Measurements from ENCODE around the gene SATB2.
A peak's percentile ranks its signal among the peaks of the same experiment; 100 is the strongest.

The SATB2 gene

DNA sequence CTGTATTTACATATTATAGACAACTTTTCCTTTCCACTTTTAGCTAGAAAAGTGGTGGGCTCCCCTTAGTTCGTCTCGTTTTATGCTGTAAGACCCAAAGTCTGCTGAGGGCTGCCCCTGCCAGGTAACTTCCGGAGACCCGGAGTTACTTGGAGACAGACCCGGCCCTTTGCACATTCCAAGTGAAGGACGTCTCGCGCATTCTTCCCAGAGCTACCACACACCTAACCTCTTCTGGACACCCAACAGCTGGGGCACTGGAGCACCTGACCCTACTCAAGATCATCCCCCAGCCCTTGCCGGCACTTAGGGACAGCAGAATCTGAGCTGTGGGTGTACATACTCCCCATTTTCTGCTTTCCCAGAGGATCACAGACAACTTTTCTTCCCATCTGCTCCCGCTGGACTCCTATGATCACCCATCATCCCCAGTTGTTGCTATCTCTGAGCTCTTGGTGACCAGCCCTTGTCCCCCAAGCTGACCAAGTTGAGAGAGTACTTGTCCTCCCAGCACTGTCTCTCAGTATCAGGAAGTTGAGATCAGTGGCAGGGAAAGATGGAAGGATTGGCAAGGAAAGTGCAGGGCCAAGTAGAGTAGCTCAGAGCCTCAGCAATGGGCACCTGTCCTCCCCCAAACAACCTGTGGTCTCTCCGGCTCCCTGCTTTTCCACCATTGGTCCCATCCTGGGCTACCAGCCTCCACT, 8.4 kb upstream of the SATB2 start:
- DNase-seq, result no peak

DNA sequence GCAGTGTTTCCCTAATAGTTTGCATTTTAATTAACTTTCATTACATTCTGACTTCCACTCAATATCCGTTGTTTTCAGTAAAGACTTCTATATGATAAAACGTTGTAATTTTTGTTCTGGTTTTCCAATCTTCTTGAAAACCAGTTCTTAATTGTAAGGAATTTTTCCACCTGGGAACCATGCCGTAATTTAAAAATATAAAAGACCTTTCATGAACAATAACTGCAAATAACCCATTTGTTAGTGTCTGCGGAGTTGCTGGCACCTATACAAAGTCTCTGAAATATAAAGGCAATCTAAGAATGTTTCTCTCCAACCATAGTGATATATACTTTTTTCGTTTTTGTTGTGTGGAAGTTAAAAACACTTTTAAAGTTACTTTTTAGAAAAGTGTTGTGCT, 7.7 kb upstream of the SATB2 start:
- DNase-seq, result no peak

DNA sequence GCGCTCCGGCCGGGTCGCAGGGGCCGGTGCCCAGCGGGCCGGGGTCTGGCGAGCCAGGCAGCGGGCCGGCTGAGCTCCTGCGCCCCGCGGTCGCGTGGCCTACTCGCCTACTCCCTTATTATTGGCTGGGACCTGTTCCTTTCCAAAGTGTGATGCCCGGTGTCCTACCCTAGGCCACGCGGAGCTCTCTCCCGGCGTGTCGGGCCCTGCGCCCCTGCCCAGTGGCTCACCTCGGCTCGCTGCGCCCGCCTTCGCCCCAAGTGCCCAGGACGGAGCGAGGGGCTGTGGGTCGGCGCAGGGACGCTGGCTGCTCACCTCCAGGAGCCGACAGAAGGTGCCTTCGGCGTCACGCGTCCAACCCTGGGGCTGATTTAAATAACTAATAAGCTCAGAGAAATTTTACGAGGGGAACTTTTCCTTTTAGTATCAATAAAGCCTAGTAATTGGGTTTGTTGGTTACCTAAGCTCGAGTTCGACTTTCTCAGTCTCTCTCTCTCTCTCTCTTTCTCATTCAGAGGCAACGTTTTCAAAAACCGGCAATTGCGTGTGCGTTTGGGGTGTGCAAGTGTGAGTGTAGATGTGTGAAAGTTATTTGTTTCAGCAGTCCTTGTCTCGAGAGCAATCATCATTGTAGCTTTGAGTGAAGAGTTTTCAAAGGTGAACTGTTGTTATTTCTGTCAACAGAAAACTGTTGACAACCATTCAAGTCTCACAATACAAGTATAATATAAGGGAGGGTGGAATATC, 7.0 kb upstream of the SATB2 start:
- no peak for DNase-seq

DNA sequence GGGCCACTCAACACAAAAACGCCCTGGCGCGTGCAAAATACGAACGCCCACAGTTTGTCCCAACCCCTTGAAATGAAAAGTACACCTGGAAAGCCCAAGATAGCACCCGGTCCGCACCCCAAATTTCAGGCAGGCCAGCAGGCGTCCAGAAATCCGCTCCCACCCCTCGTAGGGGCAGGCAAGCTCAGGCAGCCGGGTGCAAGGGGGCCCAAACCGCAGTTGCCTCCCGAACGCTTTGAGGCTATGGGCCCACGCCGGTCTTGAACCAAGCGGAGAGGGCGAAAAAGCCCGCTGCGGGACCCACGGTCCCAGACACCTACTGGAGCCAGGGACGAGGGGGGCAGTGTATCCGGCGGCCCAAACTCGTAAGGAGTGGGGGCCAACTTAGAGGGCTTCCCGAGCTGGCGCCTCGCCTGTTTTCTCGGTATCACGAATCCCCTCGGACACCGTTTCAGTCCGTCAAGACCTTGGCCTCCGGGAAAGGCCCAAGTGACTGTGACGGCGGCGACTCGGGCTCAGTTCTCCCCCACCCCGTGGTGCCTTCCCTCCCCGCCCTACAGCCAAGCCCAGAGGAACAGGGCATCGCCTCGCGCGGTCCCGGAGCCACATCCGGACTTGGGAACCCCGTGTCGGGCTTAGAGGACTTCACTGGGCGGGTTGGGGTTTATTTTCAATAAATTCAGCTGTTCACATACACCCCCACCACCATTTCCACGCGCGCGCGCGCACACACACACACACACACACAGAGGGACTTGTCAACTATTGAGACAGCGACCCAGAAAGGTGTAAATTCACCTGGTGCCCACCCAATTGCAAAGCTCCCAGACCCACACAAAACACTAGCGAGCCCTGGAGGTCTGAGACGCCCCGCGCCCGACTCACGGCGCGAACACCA, 6.2 kb upstream of the SATB2 start:
- DNase-seq, result no peak

DNA sequence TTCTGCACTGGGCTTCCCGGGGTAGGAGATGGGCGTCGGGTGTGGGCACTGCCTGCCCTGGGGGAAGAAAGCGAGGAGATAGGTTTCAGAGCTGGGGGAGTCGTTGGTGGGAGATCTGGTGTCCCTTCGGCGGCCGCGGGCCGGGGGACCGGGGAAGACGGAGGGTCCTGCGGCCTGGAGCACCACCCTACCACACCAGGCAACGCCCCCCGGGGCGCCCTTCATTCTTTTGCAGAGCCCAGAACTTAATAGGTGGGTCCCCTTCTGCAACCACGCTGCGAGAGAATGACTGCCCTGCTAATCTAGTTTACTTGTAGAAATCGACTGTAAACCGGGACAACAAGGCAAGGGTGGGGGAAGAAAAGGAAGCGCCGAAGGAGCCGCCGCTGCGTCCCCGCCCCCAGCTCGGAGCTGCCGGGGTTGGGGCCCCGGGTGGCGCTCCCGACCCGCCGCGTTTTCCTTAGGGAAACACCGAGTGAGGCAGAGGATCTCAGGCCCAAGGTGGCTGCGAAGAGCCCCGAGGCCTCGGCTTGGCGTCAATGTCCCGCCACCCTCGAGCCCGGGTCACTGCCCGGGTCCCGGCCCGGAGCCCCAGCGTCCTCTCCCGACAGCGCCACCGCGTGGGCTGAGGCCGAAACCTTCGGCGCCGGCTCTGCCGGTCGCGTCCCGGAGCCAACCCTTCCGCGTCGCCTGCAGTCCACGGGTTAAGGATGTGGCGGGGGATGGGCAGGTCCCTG, 5.4 kb upstream of the SATB2 start:
- no peak for DNase-seq

DNA sequence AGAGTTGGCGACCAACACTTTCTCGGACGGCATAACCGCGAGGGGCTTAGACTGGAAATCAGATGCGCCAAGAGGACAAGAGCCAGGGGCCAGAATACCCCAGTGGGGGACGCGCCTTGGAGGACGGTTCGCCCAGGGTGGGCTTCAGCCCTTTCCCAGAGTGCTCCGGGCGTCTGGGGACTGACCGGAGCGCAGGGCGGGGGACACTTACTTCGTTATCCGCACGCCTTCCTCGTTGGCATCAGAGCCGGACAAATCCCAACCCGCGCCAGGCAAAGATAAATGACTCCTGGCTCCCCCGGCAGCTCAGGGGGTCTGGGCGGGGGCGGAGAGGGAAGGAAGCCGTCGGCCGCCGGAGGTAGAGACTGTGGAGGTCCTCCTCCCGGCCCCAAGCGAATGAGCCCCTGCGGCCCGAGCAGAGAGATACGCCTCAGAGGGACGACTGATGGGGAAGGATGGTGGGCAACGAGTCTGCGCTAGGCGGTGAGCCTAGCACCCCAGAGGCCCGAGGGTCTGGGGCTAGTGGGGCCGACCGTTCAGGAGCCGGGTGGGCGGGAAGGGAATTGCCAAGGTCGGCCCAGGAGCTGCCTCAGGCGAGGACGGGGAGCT, 4.7 kb upstream of the SATB2 start:
- DNase-seq, result no peak

DNA sequence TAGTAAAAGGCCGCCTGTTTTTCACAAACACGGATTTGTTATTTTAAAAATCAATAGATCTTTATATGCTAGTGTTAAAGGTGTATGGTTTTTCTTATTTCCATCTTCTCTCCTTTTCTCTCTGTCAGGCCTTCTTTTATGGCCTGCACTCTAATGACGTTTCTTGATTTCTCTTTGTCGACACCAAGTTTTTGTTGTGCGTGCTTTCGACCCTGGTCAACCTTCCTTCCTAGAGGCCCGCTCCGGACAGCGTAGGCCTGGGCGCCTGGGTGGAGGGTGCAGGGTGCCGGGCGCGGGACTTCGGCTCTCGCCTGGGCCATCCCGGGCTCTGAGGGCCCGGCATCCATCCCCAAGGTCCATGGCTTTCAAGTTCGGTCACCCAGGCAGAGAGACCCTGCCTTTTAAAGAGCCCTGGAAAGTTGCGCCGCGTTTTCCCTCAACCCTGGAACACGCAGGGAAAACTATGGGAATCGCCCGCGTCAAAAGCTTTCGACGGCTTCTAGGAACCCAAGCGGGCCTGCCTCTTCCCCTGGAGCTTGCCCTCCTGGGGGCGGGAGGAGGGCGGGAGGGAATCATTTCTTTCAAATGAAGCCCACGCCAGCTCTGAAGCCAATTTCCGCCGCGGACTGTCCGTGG, 4.1 kb upstream of the SATB2 start:
- DNase-seq, result no peak

DNA sequence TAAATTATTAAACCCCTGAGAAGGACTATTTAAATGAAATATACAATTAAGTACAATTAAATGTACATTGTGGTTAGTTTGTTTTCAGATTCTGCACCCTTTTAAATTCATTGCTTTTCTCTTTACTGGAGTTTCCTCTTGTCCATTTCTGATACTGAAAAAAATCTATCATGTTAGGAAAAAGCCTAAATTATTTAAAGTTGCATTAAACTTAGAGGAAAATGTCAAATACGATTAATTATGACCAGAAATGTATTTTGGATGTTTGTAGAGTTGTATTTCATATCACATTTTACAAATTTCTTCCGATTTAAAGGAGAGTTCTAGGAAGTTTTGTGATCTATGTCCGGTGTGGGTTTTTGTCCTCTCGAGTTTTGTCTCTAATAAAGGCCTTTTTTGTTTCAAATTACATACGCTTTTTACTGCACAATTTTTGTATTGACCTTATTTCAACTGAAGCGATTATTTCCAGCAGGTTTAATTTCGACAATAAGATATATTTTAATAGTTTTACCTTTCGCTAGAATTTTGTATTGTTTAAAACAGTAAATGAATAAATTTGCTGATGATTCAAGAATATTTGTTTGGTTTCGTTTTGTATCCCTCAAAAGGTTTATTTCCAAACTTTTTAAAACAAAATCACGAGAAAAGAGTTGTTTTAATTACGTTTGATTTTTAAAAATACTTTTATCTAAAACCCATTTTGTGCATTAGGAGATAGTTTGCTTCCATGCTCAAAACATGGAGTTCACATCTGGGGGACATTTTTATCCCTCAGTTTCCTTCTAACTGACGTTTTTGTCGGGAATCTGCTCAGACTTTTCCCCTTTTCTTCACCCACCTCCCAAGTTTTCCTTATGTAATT, 3.3 kb upstream of the SATB2 start:
- DNase-seq, result no peak

DNA sequence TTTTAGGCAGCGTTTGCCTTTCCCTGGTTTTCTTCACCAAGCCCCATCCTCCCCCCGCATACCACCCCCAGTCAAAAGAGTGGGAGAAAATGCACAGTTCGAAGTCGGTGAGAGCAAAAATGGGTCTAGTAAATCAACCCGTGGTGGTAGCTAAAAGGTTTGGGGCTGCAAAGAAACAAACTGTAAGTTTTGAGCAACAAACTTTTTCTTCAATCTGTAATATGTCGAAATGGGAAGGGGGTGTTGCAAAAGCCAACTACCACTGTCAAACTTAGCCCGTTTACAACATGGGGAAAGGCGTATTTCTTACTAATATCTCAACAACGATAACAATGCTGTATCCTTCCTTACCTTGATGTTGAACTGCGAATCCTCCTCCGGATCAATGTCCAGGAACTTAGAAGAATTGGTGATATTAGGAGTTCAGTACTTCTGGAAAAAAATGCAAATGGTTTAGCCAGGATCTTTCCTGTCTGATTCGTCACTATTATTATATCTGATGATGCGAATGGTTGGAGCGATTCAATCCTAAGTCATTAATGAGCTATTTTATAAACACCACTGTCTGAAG, 2.4 kb upstream of the SATB2 start:
- no peak for DNase-seq

DNA sequence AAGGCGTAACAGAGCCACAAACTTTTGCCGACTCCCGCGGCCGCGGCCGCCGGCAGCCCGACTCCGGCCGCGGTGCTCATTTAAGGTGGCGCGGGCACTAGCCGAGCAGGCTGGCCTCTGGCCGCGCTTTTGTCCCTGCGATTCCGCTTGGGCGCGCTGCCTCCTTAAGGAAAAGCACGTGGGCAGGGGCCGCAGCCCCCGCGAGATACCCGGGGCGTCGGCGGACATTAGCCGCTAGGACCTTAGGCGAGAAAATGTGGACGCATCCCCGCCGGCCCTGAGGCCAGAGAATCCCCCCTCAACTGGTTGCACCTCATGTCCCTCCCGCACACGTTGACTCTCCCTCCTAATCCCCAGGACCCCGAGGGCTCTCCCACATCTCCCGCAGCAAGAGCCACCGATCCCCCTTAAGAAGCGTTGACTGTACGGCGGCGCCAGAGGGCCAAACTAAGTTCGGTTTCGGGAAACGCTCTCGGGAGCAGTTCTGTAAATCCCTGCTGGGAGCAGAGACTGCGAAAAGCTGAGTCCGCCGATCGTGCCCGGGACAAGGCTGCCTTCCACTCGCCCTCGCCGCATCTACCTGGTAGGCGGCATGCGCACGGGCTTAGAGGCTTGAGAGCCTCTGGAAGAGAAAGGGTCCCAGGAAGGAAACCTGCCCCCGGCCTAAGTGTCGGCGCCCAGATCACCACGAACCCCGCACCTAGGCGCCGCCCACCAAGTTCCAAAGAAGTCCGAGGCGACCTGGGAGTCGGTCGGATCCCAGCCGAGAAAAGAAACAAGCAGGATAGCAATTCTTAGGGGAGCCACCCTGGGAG, 1.8 kb upstream of the SATB2 start:
- DNase-seq, result peak; percentile 32

DNA sequence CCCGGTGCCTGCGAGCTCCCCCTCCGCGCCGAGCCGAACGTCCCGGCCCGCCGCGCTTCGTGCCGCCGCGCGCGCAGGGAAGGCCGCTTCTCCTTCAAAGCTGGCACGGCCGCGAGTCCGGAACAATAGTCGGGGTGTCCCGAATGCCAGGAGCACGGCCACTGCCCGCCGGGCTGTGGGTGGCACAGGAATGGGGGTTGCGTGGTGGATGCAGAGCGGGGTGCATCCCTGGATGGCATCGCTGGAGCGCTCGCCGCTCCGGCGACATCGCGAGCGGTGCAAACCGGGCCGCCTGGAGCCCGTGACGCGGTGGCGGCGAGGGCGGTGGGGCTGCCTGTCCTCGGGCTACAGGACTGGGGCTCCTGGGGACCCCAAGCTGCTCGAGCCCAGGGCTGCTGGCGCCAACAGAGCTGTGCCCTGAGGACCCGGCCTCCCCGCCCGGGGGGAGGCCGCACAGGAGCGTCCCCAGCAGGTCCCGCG, 1.1 kb upstream of the SATB2 start:
- no peak for DNase-seq

DNA sequence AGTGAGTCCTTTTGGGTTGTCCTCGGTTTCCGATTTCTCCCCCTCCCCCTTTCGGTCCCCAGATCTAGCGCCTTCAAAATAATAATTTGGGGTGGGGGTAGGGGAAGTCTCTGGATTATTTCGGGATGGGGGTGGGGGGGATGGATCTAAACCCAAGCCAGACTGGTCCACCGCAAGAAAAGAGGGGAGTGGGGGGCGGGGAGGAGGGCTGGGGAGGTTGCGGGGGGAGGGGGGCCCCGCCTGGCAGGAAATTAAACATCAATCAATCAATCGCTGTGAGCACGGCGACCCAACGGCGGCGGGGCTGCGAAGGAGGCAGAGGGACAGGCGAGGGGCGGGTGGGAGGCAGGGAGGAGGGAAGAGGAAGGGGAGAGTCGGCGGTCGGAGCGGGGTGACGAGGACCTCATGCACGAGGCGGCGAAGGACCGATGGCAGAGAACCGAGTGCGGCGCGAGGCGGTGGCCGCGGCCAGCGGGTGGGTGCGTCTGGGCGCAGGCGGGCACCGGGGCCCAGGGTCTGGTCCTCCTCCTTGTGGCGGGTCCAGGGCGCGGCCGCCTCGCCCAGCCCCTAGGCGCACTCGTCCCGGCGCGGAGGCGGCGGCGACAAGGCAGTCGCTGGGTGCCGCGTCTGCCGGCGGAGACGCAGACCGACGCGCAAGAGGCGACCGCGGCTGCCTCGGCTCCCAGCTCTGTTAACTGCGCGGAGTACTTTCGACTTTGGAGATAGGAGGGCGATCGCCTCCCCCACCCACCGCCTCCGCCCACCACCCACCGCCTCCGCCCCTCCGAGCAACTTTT, 468 bp upstream of the SATB2 start:
- DNase-seq, result no peak

DNA sequence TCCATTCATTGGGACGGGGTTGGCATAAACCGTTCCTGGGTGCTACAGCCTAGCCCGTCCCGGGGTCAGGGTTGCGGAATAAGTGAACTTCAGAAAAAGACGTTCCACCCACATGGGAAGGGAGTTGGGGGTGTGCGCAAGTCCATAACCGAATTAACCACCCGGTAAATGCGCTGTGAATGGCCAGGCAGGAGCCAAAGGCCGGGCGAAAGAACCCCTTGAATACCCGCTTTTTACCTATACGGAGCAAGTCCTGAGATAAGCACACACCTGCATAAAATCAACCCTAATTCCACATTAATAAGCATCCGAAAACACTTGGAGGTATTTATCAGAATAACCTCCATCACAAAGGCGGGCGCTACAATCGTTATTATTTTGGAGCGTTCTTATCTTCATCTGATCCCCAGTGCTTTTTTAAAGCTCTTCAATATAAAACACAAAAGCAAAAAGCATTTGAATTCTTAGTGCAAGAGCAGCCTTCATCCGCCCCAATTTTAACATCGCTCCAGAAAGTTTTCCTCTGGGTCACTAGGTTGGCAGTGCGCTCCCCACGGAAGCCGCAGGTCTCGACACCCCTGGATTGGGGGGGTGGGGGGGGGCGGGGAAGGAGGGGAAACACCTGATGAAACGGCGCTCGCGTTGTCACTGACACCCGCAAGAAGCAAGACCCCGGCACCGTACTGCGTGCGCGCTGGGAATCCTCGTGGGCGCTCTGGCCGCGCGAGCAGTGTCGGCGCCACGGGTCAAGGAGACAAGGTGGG, 1.2 kb downstream of the SATB2 start:
- no peak for DNase-seq

DNA sequence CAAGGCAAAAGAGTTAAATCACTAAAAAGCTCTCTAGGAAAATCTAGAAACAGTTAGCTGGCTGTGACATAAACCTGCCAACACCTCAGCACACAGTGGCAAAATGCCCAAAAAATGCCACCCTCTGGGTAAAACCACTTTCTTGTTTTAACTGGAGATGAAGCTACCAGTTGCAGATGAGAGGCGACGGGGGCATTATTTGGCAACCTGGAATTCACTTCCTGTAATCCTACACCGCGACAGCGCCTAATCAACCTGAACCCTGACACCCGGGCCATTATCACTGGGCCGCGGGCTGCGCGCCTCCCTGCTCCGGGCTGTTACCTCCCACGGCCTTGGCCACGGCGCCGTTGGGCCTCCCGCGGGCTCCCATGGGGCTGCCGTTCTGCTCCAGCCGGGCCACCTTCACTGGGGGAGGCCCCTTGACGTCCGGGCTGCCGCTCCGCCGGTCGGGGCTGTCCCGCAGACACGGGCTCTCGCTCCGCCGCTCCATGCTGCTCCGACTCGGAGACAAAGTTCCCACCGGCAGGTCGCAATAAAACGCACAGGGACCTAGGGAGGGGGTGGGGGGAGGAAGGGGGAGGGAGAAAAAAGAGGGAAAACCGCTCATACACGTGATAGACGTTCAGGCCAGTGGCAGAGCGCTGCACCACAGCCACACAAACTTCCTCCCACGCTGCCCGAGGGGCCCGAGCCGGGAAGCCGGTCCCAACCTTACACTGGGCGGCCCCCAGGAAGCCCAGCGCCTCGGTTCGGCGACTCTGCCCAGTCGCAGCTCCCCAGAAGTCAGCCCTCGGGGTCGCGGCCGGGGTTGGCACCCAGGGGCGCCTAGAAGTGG, 2.0 kb downstream of the SATB2 start:
- DNase-seq, result no peak

DNA sequence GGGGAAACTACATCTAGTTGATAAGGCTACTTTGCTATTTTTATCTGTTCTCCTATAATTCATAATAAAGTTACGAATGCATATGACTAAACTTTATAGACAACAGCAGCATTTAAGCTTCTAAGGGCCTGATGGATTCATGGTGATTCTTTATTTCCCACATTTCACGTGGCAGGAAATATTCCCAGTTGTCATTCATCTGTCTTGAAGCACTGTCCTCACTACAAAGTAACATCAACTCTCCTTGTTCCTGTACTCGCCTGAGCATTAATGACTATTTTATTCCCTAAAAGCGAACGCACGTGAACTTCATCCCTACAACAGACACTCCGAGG, 2.6 kb downstream of the SATB2 start:
- no peak for DNase-seq

DNA sequence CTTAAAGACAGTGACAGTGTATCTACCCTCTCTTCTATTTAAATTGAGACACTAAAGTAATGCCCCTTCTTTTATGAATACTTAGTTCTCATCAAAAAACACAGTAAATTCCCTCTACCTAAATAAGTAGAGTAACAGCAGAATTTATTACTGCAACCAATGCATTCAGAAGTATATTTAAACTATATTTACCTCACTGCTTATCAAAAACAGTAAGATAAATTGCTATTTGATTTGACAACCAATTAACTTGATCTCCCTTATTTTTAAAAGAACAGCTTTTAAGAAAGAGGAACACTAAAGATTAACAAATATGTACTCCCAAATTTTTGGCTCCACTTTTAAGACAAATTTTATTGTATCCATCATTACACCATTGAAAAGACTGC, 4.8 kb downstream of the SATB2 start:
- DNase-seq, result no peak
